ENCODE data around the gene FOXO6. TPM values are rescaled to one million over a fixed set of nuclear protein-coding genes. Genes with fewer than 3 reads are reported as not detected.

FOXO6 gene
- total and polyA plus RNA-seq, 12 donors = 0.22 to 7.0 (median 1.2) TPM; not detected in 1

- intact Hi-C loops (cut with DNase I) = no loop called here
- Histone ChIP-seq H3K4me1 (replicated peaks in 1 of 2) (peaks cover 10 to 11% of the 10 kb centered on the region in 2 donors), H3K9me3 (replicated peaks in 1 of 3) (no peaks in the 10 kb centered on the region), H3K27ac (no peak overlapping the region), H3K4me3 (no peak overlapping the region), H3K27me3 (no peaks in the 10 kb centered on the region), H3K36me3 (replicated peaks in 1 of 2) (no peaks in the 10 kb centered on the region)
- WGBS, 4 donors = 73 to 83% (median 78%) methylated on average over 10 to 11 of the region's 11 CpGs
- DNase-seq = no peak
- TF ChIP-seq POLR2A (IDR thresholded peaks at IDR 0.05) (no peak), CTCF (IDR thresholded peaks at IDR 0.05) (no peak)
Measured at GRCh38 chr1:41314376-41315145, 46.7 kb upstream of the FOXO6 start.

- intact Hi-C loops (cut with DNase I) = no loop called here
- Histone ChIP-seq H3K4me1 (replicated peaks in 1 of 2) (peaks cover 16 to 18% of the 10 kb centered on the region in 2 donors), H3K27ac (no peak overlapping the region), H3K4me3 (no peak overlapping the region), H3K9me3 (replicated peaks in 1 of 3) (no peaks in the 10 kb centered on the region), H3K36me3 (replicated peaks in 1 of 2) (no peaks in the 10 kb centered on the region), H3K27me3 (no peaks in the 10 kb centered on the region)
- DNase-seq = no peak
- TF ChIP-seq POLR2A (IDR thresholded peaks at IDR 0.05) (no peak), CTCF (IDR thresholded peaks at IDR 0.05) (no peak)
- WGBS, 4 donors = 73 to 81% (median 77%) methylated on average over 14 to 15 of the region's 15 CpGs
Measured at GRCh38 chr1:41315146-41315822, 46.0 kb upstream of the FOXO6 start.

GRCh38 chr1:41315871-41316270, 45.4 kb upstream of the FOXO6 start:
- TF ChIP-seq POLR2A (IDR thresholded peaks at IDR 0.05) (no peak), CTCF (IDR thresholded peaks at IDR 0.05) (no peak)
- Histone ChIP-seq H3K4me1 (replicated peaks in 1 of 2) (peaks cover 17 to 18% of the 10 kb centered on the region in 2 donors), H3K27me3 (no peaks in the 10 kb centered on the region), H3K4me3 (no peak overlapping the region), H3K36me3 (replicated peaks in 1 of 2) (no peaks in the 10 kb centered on the region), H3K27ac (no peak overlapping the region), H3K9me3 (replicated peaks in 1 of 3) (no peaks in the 10 kb centered on the region)
- intact Hi-C loops (cut with DNase I) = no loop called here
- DNase-seq = no peak
- 81 to 92% (median 84%) methylated on average over 3 of the region's 3 CpGs for WGBS, 4 donors

GRCh38 chr1:41317361-41317760, 43.9 kb upstream of the FOXO6 start:
- TF ChIP-seq CTCF (IDR thresholded peaks at IDR 0.05) = no peak
- TF ChIP-seq POLR2A (IDR thresholded peaks at IDR 0.05) = no peak
- H3K27ac ChIP-seq = no peak overlapping the region
- H3K4me1 ChIP-seq (replicated peaks in 1 of 2) = peaks cover 17 to 18% of the 10 kb centered on the region in 2 donors
- 92 to 94% (median 93%) methylated on average over 5 to 6 of the region's 6 CpGs for WGBS, 4 donors
- H3K36me3 ChIP-seq (replicated peaks in 1 of 2) = no peaks in the 10 kb centered on the region
- intact Hi-C loops (cut with DNase I) = no loop called here
- no peaks in the 10 kb centered on the region for H3K9me3 ChIP-seq (replicated peaks in 1 of 3)
- H3K4me3 ChIP-seq = no peak overlapping the region
- H3K27me3 ChIP-seq = no peaks in the 10 kb centered on the region
- no peak for DNase-seq
